NK-92 treated with Interleukin-12 subunit alpha and Interleukin-12 subunit beta, amount 100 ng/mL, for 24 hours (cell line): Measurements from ENCODE around the gene NDRG4.

Source experiments
- DNase-seq: peaks from one replicate; lab custom pipeline; 2025; lab: John Stamatoyannopoulos, UW

The NDRG4 gene

GRCh38 chr16:58499615-58500351 is at the start of gene NDRG4:
NDRG4 (plus strand) TSS chr16:58500143; CDS start chr16:58500249, 106 bp downstream.
- no peak for DNase-seq

GRCh38 chr16:58450590-58450989 is 49.4 kb upstream of the NDRG4 start:
- no peak for DNase-seq

- DNase-seq = no peak
Measured at GRCh38 chr16:58451265-58451689, 48.7 kb upstream of the NDRG4 start.

GRCh38 chr16:58451945-58452401 is 48.0 kb upstream of the NDRG4 start:
- DNase-seq = no peak

DNA sequence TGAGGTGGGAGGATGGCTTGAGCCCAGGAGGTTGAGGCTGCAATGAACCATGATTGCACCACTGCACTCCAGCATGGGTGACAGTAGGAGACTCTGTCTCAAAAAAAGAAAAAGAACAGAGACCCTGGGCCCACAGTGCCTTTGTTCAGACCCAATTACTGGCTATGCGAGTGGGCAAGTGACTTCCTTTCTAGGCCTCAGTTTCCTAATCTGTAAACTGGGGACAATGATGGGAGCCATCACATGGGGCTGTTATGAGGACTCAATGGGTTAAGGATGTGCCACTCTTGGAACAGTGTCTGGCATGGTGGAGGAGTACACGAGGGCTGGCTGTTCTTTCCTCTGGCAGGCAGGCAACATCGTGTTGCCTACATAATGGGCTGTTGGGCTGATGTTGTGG is 47.3 kb upstream of the NDRG4 start:
- DNase-seq = no peak

DNA sequence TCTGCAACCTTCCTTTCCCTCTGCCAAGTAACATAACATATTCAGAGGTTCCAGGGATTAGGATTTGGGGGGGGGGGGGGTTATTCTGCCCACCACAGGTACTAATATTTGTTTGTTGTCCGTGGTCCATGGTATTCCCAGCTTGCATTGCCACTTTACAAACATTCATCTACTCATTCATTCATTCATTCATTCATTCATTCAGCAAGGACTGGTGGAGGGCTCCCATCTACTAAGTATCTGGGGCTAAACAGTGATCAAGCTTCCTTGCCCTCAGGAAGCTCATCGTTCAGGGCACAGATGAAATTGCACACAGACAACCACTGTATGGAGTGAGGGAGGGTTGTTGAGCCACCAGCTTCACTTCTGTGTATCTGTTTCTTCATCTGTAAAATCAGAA is 45.8 kb upstream of the NDRG4 start:
- DNase-seq = no peak

DNA sequence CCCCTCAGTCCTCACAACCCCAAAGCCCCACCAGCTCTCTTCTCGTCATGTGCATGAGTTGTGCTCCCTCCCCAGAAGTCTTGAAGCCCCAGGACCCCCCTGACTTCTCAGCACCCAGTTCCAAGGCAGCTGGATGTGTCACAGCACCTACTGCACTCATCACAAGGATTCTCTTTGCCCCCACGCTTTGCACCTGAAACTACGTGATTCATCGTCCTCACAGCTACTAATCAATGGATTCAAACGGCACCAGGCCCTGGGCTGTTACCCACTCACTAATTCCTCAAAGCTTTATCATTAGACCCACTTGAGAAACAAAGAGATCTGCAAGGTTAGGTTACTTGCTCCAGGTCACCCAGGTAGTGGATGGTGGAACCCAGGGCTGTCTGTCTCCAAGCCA is 45.1 kb upstream of the NDRG4 start:
- DNase-seq = no peak

DNA sequence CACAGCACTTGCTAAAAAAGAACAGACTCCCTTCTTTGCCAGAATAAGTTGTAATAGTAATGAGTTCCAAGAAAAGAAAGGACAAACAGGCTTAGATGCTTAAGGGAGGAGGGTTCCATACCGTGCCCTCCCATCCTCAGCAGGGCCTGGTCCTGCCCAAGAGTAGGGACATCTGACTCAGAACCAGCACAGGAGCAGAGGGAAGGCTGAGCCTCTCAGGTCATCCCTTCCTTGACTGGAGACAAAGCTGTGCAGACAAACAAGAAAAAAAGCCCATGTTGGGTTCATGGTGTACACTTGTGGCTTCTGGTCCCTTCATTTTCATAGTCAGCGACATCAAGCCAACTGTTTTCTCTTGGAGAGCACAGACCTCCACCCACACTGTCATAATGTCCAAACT is 44.2 kb upstream of the NDRG4 start:
- DNase-seq = no peak

GRCh38 chr16:58456193-58456592 is 43.8 kb upstream of the NDRG4 start:
- DNase-seq = no peak

DNA sequence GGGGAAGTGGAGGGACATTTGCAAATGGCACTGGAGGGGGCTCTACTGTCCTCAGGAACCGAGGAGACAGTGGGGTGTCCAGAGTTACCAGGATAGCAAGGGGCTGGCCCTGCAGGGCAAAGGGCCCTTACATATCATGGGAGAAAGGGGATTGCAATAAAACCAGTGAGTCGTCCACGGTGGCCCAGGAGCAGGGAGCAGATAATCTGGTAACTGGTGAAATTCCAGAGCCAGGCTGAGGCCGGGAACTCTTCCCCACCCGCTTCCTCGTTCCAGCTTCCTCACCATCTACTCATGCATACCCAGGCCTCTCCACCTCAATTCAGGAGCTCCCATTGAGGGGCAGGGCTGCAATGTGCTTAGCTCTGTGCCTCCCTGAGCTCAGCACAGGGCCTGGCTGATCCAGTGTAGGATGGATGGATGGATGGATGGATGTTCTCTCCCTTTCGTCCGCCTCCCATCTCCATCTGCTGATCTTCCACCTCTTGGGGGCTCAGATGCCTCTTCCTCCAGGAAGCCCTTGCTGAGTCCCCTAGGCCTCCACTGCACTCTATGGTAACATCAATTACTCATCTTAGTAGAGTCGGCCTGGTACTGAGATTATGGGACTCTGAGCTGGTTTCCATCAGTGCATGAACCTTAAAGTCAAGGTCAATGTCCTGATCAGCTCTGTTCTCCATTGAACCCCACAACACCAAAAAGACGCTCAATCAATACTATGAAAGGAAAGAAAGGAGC is 41.2 kb upstream of the NDRG4 start:
- no peak for DNase-seq

GRCh38 chr16:58459344-58460218 is 40.4 kb upstream of the NDRG4 start:
- DNase-seq = peak; percentile 37

- DNase-seq = no peak
Measured at GRCh38 chr16:58460219-58460610, 39.7 kb upstream of the NDRG4 start.

DNA sequence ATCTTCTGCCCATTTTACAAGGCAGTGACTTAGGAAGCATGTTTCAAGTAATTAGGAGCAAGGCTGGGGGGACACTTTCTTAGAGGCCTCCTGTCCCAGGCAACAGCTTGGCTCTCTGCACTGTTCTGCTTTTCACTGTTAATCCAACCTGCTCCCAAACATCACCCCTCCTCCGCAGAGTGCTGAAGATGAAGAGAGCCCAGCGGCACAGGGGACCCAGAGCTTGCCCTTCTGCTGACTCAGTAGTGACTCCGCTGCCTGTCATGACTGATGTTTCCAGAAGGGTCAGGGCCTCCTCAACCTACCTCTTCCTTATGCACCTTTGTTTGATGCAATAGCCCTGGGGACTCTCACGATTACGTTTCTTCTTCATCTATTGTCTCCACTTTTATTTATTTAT is 38.9 kb upstream of the NDRG4 start:
- DNase-seq = no peak

DNA sequence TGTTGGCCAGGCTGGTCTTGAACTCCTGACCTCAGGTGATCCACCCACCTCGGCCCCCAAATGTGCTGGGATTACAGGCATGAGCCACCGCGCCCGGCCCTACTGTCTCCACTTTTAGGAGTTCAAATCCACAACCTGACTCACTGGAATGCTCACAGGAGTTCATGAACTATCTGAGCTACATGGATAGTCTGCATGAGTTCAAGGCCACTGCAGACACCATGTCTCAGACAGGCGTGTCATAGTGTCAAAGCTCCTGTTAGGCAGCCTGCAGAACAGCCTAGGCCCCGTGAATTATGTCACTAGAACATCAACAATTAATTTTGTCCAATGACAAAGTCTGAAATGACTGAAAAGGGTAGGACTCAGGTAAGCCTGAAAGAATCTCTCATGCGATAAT is 38.3 kb upstream of the NDRG4 start:
- no peak for DNase-seq

GRCh38 chr16:58462089-58462488 is 37.9 kb upstream of the NDRG4 start:
- no peak for DNase-seq

DNA sequence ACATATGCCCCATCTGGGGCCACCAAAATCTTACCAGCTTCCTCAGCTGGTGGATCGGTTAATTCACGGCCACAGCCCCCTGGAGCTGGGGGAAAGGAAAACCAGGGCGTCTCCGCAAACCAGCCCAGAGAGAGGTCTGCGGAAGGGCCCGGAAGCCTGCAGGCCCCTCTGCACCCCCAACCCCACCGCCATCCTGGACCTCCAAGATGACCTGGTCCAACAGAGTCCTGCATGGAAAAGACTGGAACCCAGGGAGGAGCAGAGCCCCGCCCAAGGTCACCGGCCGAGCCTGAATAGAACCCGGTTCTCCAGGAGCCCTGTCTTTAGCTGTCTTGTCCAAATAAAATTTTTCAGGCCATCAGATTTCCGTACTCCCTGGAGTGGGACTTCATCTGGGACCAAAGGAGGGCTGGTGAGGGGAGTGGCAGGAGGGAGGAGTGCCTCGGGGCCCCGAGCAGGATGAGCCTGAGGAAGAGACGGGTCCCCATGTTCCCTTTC is 37.4 kb upstream of the NDRG4 start:
- DNase-seq = no peak

- DNase-seq = no peak
Measured at GRCh38 chr16:58462997-58463941, 36.7 kb upstream of the NDRG4 start.

GRCh38 chr16:58464047-58464915 is 35.7 kb upstream of the NDRG4 start:
- DNase-seq = no peak

DNA sequence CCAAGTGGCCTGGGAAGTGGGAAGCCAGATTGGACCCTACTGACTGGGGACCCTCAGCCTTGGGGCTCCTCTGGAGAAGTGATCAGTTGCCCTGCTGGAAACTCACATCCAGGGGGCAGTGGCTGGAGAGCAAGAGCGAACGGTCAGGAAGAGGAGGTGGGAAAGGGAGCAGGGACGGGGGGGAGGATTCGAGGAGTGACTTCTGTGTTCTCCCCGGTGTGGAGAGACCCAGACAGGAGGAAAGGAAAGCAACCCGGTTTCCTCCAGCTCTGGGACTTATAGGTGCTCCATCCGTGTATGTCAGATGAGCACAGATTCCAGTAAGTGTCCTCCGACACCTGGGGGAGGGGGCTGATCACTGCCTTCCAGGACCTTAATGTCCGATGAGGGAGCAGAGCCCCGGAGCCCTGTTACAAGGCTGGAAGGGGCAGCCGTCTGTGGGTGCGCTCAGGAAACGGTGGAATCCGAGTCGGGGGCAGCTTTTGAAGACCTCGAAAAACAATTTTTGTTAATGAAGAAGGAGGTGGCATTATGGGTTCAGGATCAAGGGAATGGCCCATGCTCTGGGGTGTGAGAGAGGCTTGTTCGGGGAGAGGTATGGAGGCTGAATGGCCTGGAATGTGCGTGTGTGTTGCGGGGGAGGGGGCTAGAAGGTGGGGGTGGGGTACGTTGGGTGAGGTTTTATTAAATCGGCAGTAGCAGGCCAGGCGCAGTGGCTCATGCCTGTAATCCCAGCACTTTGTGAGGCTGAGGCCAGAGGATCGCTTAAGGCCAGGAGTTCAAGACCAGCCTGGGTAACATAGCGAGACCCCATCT is 34.8 kb upstream of the NDRG4 start:
- DNase-seq = no peak
